GM12891 (cell line): ENCODE results near the gene TBC1D22A. TPM values are rescaled to one million over a fixed set of nuclear protein-coding genes. Genes with fewer than 3 reads are reported as not detected.

Experiments
- DNase-seq: peaks from one replicate; pipeline ENCODE4 v3.0.0; 2011; ENCODE audit warnings: low spot score; ENCODE audit not compliant: insufficient read length
- FAIRE-seq: peaks from 2 replicates; lab custom pipeline; 2011; peaks lifted over from hg19 to GRCh38; lab: Jason Lieb, UNC
- PAX5 ChIP-seq: IDR thresholded peaks from 2 replicates; pipeline ENCODE4 v1.6.1; 2011; ENCODE audit warnings: low read length, moderate library complexity, mild to moderate bottlenecking; ENCODE audit not compliant: insufficient read depth, severe bottlenecking
- POLR2A ChIP-seq: IDR thresholded peaks from 2 replicates; pipeline ENCODE4 v1.6.1; 2011; ENCODE audit warnings: low read depth, low read length, control low read depth
- POLR2AphosphoS5 ChIP-seq: IDR thresholded peaks from 2 replicates; pipeline ENCODE4 v1.6.1; 2011; ENCODE audit warnings: low read depth, low read length, control low read depth
- POU2F2 ChIP-seq: IDR thresholded peaks from 2 replicates; pipeline ENCODE4 v1.6.1; 2011; ENCODE audit warnings: low read depth, mild to moderate bottlenecking, control low read depth, low read length, moderate library complexity
- SPI1 ChIP-seq: IDR thresholded peaks from 2 replicates; pipeline ENCODE4 v1.6.1; 2011; ENCODE audit warnings: low read depth, low read length, control low read depth
- TAF1 ChIP-seq: IDR thresholded peaks from 2 replicates; pipeline ENCODE4 v1.6.1; 2011; ENCODE audit warnings: low read depth, low read length, control low read depth
- polyA plus RNA-seq: library from polyadenylated mRNA; unstranded; fragments of >200 nt; gene quantifications from one replicate; pipeline ENCODE4 v1.2.1, GENCODE V29; 2012; ENCODE audit warnings: low read depth, missing spikeins, inconsistent platforms; ENCODE audit not compliant: missing spikeins

Gene TBC1D22A
- polyA plus RNA-seq: 41.0 TPM

GRCh38 chr22:46762238-46763050 lies at the start of gene TBC1D22A:
TSS of gene TBC1D22A (plus strand) at chr22:46762650. CDS start at chr22:46762787, 137 bp downstream.
- FAIRE-seq: peak; percentile 97
- TF ChIP-seq PAX5: no peak
- TF ChIP-seq POLR2A: peak; percentile 96
- no peak for TF ChIP-seq SPI1
- no peak for TF ChIP-seq POU2F2
- TF ChIP-seq TAF1: peak; percentile 81
- peak; percentile 94 for TF ChIP-seq POLR2AphosphoS5
- peak; percentile 92 for DNase-seq

DNA sequence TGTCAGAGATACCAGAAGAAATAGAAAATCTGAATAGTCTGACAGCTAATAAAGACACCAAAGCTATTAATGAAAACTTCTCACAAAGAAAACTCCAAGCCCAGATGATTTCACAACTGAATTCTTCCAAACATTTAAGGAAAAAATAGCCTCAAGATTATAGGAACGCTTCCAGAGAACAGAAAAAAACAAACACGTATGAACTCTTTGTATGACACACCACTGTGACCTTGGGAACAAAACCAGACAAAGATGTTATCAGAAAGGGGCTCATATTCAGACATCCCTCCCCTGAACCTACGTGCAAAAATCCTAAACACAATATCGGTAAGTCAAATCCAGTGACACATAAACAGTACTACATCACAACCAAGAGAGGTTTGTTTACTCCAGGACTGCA lies 47.9 kb upstream of the TBC1D22A start:
- DNase-seq: no peak
- no peak for TF ChIP-seq POLR2A
- no peak for TF ChIP-seq TAF1
- TF ChIP-seq POU2F2: no peak
- TF ChIP-seq SPI1: no peak
- TF ChIP-seq POLR2AphosphoS5: no peak
- TF ChIP-seq PAX5: no peak
- no peak for FAIRE-seq

DNA sequence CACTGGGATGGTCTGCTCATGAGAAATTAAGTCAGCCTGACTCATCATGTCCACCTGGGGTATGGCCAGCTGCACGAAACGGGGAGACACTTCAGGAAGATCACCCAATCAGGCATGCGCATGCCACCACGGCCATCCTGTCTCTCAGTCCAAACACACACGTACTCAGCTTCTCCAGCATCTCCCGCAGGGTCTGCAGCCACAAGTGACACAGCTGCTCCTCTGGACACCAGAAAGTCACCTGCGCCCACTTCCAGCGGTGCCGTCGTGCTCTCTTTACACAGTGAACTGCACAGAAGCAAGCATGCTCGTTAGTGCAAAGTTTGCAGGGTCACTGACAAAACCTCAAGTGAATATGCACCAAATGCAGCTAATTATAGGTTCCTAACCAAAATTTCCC lies 42.5 kb upstream of the TBC1D22A start:
- no peak for TF ChIP-seq SPI1
- no peak for TF ChIP-seq PAX5
- no peak for TF ChIP-seq TAF1
- no peak for TF ChIP-seq POLR2A
- TF ChIP-seq POU2F2: no peak
- no peak for TF ChIP-seq POLR2AphosphoS5
- FAIRE-seq (peak; percentile 58), DNase-seq (no peak)

GRCh38 chr22:46721501-46722085 lies 40.9 kb upstream of the TBC1D22A start:
- no peak for TF ChIP-seq POU2F2
- TF ChIP-seq TAF1: no peak
- TF ChIP-seq PAX5: no peak
- TF ChIP-seq SPI1: no peak
- no peak for TF ChIP-seq POLR2AphosphoS5
- TF ChIP-seq POLR2A: no peak
- FAIRE-seq (no peak), DNase-seq (no peak)

- no peak for TF ChIP-seq PAX5
- no peak for TF ChIP-seq POLR2A
- TF ChIP-seq POU2F2: no peak
- TF ChIP-seq SPI1: no peak
- no peak for TF ChIP-seq POLR2AphosphoS5
- TF ChIP-seq TAF1: no peak
- FAIRE-seq: no peak
These were observed 38.6 kb upstream of the TBC1D22A start for GRCh38 chr22:46723882-46724281.

DNA sequence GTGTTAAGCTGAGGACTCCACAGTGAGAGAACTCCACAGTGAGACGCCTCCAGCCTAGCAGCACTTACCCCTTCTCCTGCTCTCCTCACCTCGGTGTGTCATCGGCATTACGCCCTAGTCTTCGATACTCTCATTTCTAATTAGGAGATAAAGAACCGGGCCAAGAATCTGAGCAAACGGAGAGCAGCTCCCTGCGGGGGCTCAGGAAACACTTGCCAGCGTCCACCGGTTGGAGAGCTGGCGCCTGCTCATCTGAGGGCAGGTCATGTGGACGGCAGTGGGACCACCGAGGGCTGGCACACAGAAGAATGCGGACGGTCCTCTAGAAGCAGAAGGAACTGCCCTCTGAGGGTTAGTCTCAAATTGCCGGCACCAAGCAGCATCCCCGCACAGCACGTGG lies 37.4 kb upstream of the TBC1D22A start:
- DNase-seq (no peak), FAIRE-seq (no peak)
- TF ChIP-seq POLR2A (no peak), TAF1 (no peak), POU2F2 (no peak), SPI1 (no peak), PAX5 (no peak), POLR2AphosphoS5 (no peak)

More at GRCh38 chr22:46723882-46724281, 38.6 kb upstream of the TBC1D22A start:
- no peak for DNase-seq

GRCh38 chr22:46726066-46726985 lies 36.1 kb upstream of the TBC1D22A start:
- no peak for FAIRE-seq
- no peak for TF ChIP-seq POLR2A
- DNase-seq: no peak

GRCh38 chr22:46726986-46727317 lies 35.5 kb upstream of the TBC1D22A start:
- TF ChIP-seq PAX5 (no peak), POLR2A (no peak), SPI1 (no peak), POU2F2 (no peak), POLR2AphosphoS5 (no peak), TAF1 (no peak)
- FAIRE-seq (peak; percentile 77), DNase-seq (peak; percentile 51)

DNA sequence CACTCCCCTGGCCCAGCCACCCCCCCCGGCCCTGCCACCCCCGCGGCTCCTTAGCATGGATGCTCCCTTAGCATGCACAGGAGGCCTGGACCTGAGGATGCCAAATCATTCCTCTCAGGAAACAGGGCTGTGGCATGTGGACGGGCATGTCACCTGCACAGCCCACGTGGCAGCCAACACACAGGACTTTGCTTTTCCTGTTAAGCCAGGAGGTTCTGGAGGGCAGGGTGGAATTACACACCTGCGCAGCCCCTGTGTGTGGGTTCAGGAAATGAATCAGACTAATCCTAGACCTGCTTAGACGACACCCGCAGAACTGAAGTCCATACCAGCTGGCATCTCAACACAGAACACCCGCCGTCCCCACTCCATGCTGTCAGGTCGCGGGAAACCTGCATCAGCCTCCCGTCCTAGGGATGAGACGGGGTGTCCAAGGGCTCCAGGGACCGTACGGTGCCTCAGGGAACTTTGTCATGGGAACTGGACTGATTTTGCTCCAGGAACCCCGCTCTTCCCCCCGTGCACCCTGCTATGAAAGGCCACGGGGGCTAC lies 34.6 kb upstream of the TBC1D22A start:
- FAIRE-seq: no peak
- DNase-seq: no peak

More for the DNA sequence above, 34.6 kb upstream of the TBC1D22A start:
- TF ChIP-seq SPI1: no peak
- TF ChIP-seq PAX5: no peak
- TF ChIP-seq POU2F2: no peak
- TF ChIP-seq POLR2A: no peak
- no peak for TF ChIP-seq TAF1
- TF ChIP-seq POLR2AphosphoS5: no peak
